IMR-90 (cell line): ENCODE results near the gene ZNF430. TPM values are rescaled to one million over a fixed set of nuclear protein-coding genes. Genes with fewer than 3 reads are reported as not detected.

Experiments used
- ATAC-seq: fragments of 200-7000 bp; cut with Tn5 transposase; 2 replicates; pipeline ENCODE4 v1.9.1; 2020; ENCODE audit warnings: low read depth, mild to moderate bottlenecking, moderate library complexity
- BruUV-seq: library from RNA; stranded (reverse); fragments of 400-500 nt; replicated peaks from 2 replicates; lab custom pipeline; 2021; lab: Mats Ljungman, UMichigan
- CTCF ChIA-PET: fragments of 300-600 bp; formaldehyde crosslinking; extraction: SDS; loops from one replicate; lab custom pipeline; 2021; ENCODE audit warnings: antibody characterized with exemption; lab: Yijun Ruan, JAX
- POLR2A ChIA-PET: fragments of 300-600 bp; sonication (Branson Sonifier 250); formaldehyde crosslinking; loops from one replicate; lab custom pipeline; 2022; ENCODE audit warnings: antibody characterized with exemption; ENCODE audit not compliant: unreplicated experiment; lab: Charles Lee
- DNase-seq: peaks from one replicate; pipeline ENCODE4 v3.0.0; 2013
- H2AFZ ChIP-seq: replicated peaks from 2 replicates; pipeline ENCODE3; 2013; ENCODE audit warnings: low read length, mild to moderate bottlenecking; ENCODE audit not compliant: poor library complexity
- H2AK5ac ChIP-seq: 2 replicates; pipeline ENCODE4 v1.6.1; 2013; ENCODE audit warnings: low read depth, low read length, inconsistent platforms
- H2AK9ac ChIP-seq: replicated peaks from 2 replicates; pipeline ENCODE3; 2013; ENCODE audit warnings: mild to moderate bottlenecking, low read depth, low read length, moderate library complexity; ENCODE audit not compliant: poor library complexity
- H2BK120ac ChIP-seq: 2 replicates; pipeline ENCODE4 v1.6.1; 2013; ENCODE audit warnings: low read depth, low read length, inconsistent platforms
- H2BK15ac ChIP-seq: 3 replicates; pipeline ENCODE4 v1.6.1; 2013; ENCODE audit warnings: low read depth, low read length, inconsistent platforms
- H2BK20ac ChIP-seq: 2 replicates; pipeline ENCODE4 v1.6.1; 2013; ENCODE audit warnings: low read depth, mild to moderate bottlenecking, inconsistent platforms, low read length, moderate library complexity
- H2BK5ac ChIP-seq: 2 replicates; pipeline ENCODE4 v1.6.1; 2013; ENCODE audit warnings: mild to moderate bottlenecking, low read depth, low read length, inconsistent platforms; ENCODE audit not compliant: poor library complexity, severe bottlenecking
- H3K14ac ChIP-seq: replicated peaks from 2 replicates; pipeline ENCODE4 v1.6.1; 2013; ENCODE audit warnings: low read depth, low read length, inconsistent platforms
- H3K18ac ChIP-seq: 2 replicates; pipeline ENCODE4 v1.6.1; 2013; ENCODE audit warnings: low read depth, low read length, control low read depth
- H3K23ac ChIP-seq: 2 replicates; pipeline ENCODE4 v1.6.1; 2013; ENCODE audit warnings: low read depth, low read length, inconsistent platforms
- H3K27ac ChIP-seq: 2 replicates; pipeline ENCODE4 v1.5.1; 2013; ENCODE audit warnings: mild to moderate bottlenecking, control low read depth, low read length; ENCODE audit not compliant: insufficient read depth
- H3K27me3 ChIP-seq: 2 replicates; pipeline ENCODE4 v1.6.1; 2013; ENCODE audit warnings: low read length; ENCODE audit not compliant: control insufficient read depth, insufficient read depth
- H3K36me3 ChIP-seq: 2 replicates; pipeline ENCODE4 v1.6.1; 2013; ENCODE audit warnings: low read length, mixed read lengths; ENCODE audit not compliant: control insufficient read depth, insufficient read depth
- H3K4ac ChIP-seq: 2 replicates; pipeline ENCODE4 v1.6.1; 2013; ENCODE audit warnings: low read depth, low read length, inconsistent platforms
- H3K4me1 ChIP-seq: 2 replicates; pipeline ENCODE4 v1.6.1; 2013; ENCODE audit warnings: low read length, mixed read lengths; ENCODE audit not compliant: control insufficient read depth, insufficient read depth
- H3K4me2 ChIP-seq: 2 replicates; pipeline ENCODE4 v1.6.1; 2013; ENCODE audit warnings: low read depth, mild to moderate bottlenecking, control low read depth, low read length, moderate library complexity
- H3K4me3 ChIP-seq: 2 replicates; pipeline ENCODE4 v1.5.1; 2013; ENCODE audit warnings: low read depth, mild to moderate bottlenecking, control low read depth, low read length, moderate library complexity; ENCODE audit not compliant: insufficient read depth
- H3K56ac ChIP-seq: 2 replicates; pipeline ENCODE4 v1.6.1; 2013; ENCODE audit warnings: low read length, inconsistent platforms; ENCODE audit not compliant: insufficient read depth; ENCODE audit errors: extremely low read depth
- H3K79me1 ChIP-seq, 2 experiments: 2 replicates each; pipeline ENCODE4 v1.6.1; 2013; ENCODE audit warnings: low read length in 2 of 2, inconsistent platforms in 1 of 2, low read depth in 1 of 2
- H3K9ac ChIP-seq: 2 replicates; pipeline ENCODE4 v1.6.1; 2013; ENCODE audit warnings: low read depth, low read length, control low read depth
- H3K9me1 ChIP-seq: 2 replicates; pipeline ENCODE4 v1.6.1; 2013; ENCODE audit warnings: low read length, inconsistent platforms; ENCODE audit not compliant: insufficient read depth
- H3K9me3 ChIP-seq: 2 replicates; pipeline ENCODE4 v1.6.1; 2013; ENCODE audit warnings: low read length; ENCODE audit not compliant: control insufficient read depth, insufficient read depth
- H4K20me1 ChIP-seq: 2 replicates; pipeline ENCODE4 v1.6.1; 2013; ENCODE audit warnings: low read length, inconsistent platforms; ENCODE audit not compliant: insufficient read depth
- H4K5ac ChIP-seq: 2 replicates; pipeline ENCODE4 v1.6.1; 2013; ENCODE audit warnings: mild to moderate bottlenecking, low read depth, low read length, control low read depth
- H4K8ac ChIP-seq, 2 experiments: 2 replicates each; pipeline ENCODE4 v1.6.1; 2013; ENCODE audit warnings: low read depth in 2 of 2, low read length in 2 of 2, control low read depth in 1 of 2, inconsistent platforms in 1 of 2
- H4K91ac ChIP-seq: 2 replicates; pipeline ENCODE4 v1.6.1; 2013; ENCODE audit warnings: low read depth, low read length, inconsistent platforms; ENCODE audit not compliant: insufficient read depth
- BHLHE40 ChIP-seq: fragments of 150-350 bp; IDR thresholded peaks from 2 replicates; pipeline ENCODE4 v1.6.1; 2016; ENCODE audit warnings: mild to moderate bottlenecking, low read depth, low read length
- CEBPB ChIP-seq: IDR thresholded peaks from 2 replicates; pipeline ENCODE4 v1.6.1; 2012; ENCODE audit warnings: low read depth, low read length, improper control_type of control experiment
- CHD1 ChIP-seq: IDR thresholded peaks from 2 replicates; pipeline ENCODE4 v1.6.1; 2012; ENCODE audit warnings: low read depth, low read length, improper control_type of control experiment
- CTCF ChIP-seq: conservative IDR thresholded peaks from 2 replicates; pipeline ENCODE4 v1.5.1; 2012; ENCODE audit warnings: mild to moderate bottlenecking, low read depth, low read length, improper control_type of control experiment
- FOS ChIP-seq: fragments of 150-350 bp; IDR thresholded peaks from 2 replicates; pipeline ENCODE4 v1.6.1; 2016; ENCODE audit warnings: low read depth, low read length
- MAFK ChIP-seq: IDR thresholded peaks from 2 replicates; pipeline ENCODE4 v1.6.1; 2012; ENCODE audit warnings: low read depth, low read length, improper control_type of control experiment
- MAZ ChIP-seq: IDR thresholded peaks from 2 replicates; pipeline ENCODE4 v1.6.1; 2012; ENCODE audit warnings: low read depth, mild to moderate bottlenecking, low read length, improper control_type of control experiment, moderate library complexity, borderline replicate concordance
- MXI1 ChIP-seq: IDR thresholded peaks from 2 replicates; pipeline ENCODE4 v1.6.1; 2012; ENCODE audit warnings: low read depth, mild to moderate bottlenecking, low read length, moderate library complexity, borderline replicate concordance
- NFE2L2 ChIP-seq: fragments of 150-350 bp; IDR thresholded peaks from 2 replicates; pipeline ENCODE4 v1.6.1; 2016; ENCODE audit warnings: low read depth, mild to moderate bottlenecking, low read length
- POLR2A ChIP-seq: IDR thresholded peaks from 2 replicates; pipeline ENCODE4 v1.6.1; 2012; ENCODE audit warnings: mild to moderate bottlenecking, low read depth, low read length
- RAD21 ChIP-seq: IDR thresholded peaks from 2 replicates; pipeline ENCODE4 v1.6.1; 2012; ENCODE audit warnings: low read length, improper control_type of control experiment
- RCOR1 ChIP-seq: IDR thresholded peaks from 2 replicates; pipeline ENCODE4 v1.6.1; 2012; ENCODE audit warnings: mild to moderate bottlenecking, low read length, improper control_type of control experiment; ENCODE audit not compliant: insufficient replicate concordance
- RFX5 ChIP-seq: IDR thresholded peaks from 2 replicates; pipeline ENCODE4 v1.8.0; 2012; ENCODE audit warnings: low read depth, mild to moderate bottlenecking, low read length, moderate library complexity
- SMC3 ChIP-seq: fragments of 150-350 bp; IDR thresholded peaks from 2 replicates; pipeline ENCODE4 v1.6.1; 2016; ENCODE audit warnings: low read depth, mild to moderate bottlenecking, antibody characterized with exemption, low read length, moderate library complexity
- WGBS, 2 experiments: methylation state at CpG; one replicate each; pipeline versions ENCODE4 v1.1.5 to v1.1.7; 2013; ENCODE audit warnings: missing lambda C conversion rate in 2 of 2; ENCODE audit not compliant: insufficient read length in 1 of 2; ENCODE audit errors: extremely low coverage in 2 of 2; 5-methylcytosine and 5-hydroxymethylcytosine counted together
- dilution Hi-C: fragments of 300-500 bp; cut with HindIII; formaldehyde crosslinking; loops from one replicate; pipeline ENCODE4 v1.14.3; 2018; ENCODE audit warnings: low sequenced_read_pairs; ENCODE audit not compliant: unreplicated experiment
- in situ Hi-C: fragments of 300-500 bp; cut with MboI; formaldehyde crosslinking; loops from 3 replicates; pipeline ENCODE4 v1.14.3; 2019; ENCODE audit warnings: low sequenced_read_pairs, inconsistent platforms, mixed read lengths
- intact Hi-C: fragments of 100-400 bp; cut with micrococcal nuclease; formaldehyde crosslinking; loops from 2 replicates; pipeline ENCODE4 v1.10.0; 2022
- polyA plus RNA-seq, 3 experiments: library from polyadenylated mRNA; depleted of rRNA; stranded (reverse); fragments of >200 nt; gene quantifications; 2 replicates each; pipeline ENCODE4 v1.2.3, GENCODE V29; 2012; ENCODE audit warnings: low replicate concordance in 1 of 3
- total RNA-seq: library from RNA; depleted of rRNA; stranded (reverse); fragments of >200 nt; gene quantifications from 2 replicates; pipeline ENCODE4 v1.2.3, GENCODE V29; 2012
- TF ChIP-seq, protein P1 (sequence below): fragments of 150-350 bp; IDR thresholded peaks from 2 replicates; pipeline ENCODE4 v1.6.1; 2016; ENCODE audit warnings: low read depth, mild to moderate bottlenecking, low read length, moderate library complexity, borderline replicate concordance
- TF ChIP-seq, protein P2 (sequence below): fragments of 150-350 bp; IDR thresholded peaks from 2 replicates; pipeline ENCODE4 v1.6.1; 2017; ENCODE audit warnings: mild to moderate bottlenecking, antibody characterized with exemption, low read length, low read depth

Gene ZNF430
- total and polyA plus RNA-seq, 2 of the 4 experiments (the other 2 are of a cell fraction): 5.4 to 8.4 TPM

DNA sequence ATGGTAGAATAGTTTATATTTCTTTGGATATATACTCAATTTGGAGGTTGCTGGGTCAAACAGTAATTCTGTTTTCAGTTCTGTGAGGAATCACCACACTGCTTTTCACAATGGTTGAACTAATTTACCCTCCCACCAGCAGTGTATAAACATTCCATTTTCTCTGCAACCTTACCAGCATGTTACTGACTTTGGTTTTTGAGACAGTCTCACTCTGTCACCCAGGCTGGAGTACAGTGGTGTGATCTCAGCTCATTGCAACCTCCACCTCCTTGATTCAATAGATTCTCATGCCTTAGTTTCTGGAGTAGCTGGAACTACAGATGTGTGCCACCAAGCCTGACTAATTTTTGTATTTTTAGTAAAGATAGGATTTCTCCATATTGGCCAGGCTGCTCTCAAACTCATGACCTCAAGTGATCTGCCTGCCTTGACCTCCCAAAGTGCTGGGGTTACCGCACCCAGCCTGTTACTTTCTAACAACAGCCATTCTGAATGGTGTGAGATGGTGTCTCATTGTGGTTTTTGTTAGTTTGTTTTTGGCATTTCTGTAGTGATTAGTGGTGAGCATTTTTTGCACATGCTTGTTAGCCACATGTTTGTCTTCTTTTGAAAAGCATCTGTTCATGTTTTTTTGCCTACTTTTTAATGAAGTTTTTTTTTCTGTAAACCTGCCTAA is 74.0 kb downstream of the ZNF430 start:
- H3K36me3 ChIP-seq: 0 out of 2 replicates have a peak, but pooled peaks cover 1% of the 10 kb centered on the region
- ChIA-PET POLR2A (no interaction called here), CTCF (interaction anchor here (0.7 kb wide), 1 partner anchor 401 kb away, joined by 3 read pairs; no protein-coding TSS in a partner anchor)
- peaks cover 2% of the 10 kb centered on the region; the same call in 1 of the 2 replicates for H3K4me1 ChIP-seq
- H3K4me3 ChIP-seq: no peak overlapping the region
- no peak overlapping the region for H3K27ac ChIP-seq
- H2BK120ac ChIP-seq: no peak overlapping the region
- H2BK15ac ChIP-seq: no peak overlapping the region
- no peak overlapping the region for H4K91ac ChIP-seq
- H3K27me3 ChIP-seq: no peaks in the 10 kb centered on the region
- in situ Hi-C loops: no loop called here
- BruUV-seq: no TSS peak
- H4K20me1 ChIP-seq: no peaks in the 10 kb centered on the region
- no peak overlapping the region for H4K8ac ChIP-seq
- H3K18ac ChIP-seq: no peak overlapping the region
- H3K9ac ChIP-seq: no peak overlapping the region
- DNase-seq (no peak), ATAC-seq (peak; percentile 52; the same call in 1 of the 2 replicates)
- H2AFZ ChIP-seq: no peak overlapping the region
- dilution Hi-C loops: no loop called here
- no peak overlapping the region for H2BK20ac ChIP-seq
- no peak overlapping the region for H2AK5ac ChIP-seq
- peaks cover 24 to 26% of the 10 kb centered on the region in 2 experiments for H3K79me1 ChIP-seq
- no peak for TF ChIP-seq RAD21
- TF ChIP-seq RCOR1: no peak
- no peak for TF ChIP-seq MAZ
- TF ChIP-seq SMC3: no peak
- no peak for TF ChIP-seq MAFK
- no peak for TF ChIP-seq NFE2L2
- TF ChIP-seq CEBPB: no peak
- TF ChIP-seq, protein P1, sequence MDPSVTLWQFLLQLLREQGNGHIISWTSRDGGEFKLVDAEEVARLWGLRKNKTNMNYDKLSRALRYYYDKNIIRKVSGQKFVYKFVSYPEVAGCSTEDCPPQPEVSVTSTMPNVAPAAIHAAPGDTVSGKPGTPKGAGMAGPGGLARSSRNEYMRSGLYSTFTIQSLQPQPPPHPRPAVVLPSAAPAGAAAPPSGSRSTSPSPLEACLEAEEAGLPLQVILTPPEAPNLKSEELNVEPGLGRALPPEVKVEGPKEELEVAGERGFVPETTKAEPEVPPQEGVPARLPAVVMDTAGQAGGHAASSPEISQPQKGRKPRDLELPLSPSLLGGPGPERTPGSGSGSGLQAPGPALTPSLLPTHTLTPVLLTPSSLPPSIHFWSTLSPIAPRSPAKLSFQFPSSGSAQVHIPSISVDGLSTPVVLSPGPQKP: no peak
- TF ChIP-seq POLR2A: no peak
- TF ChIP-seq BHLHE40: no peak
- TF ChIP-seq CHD1: no peak
- no peak for TF ChIP-seq MXI1
- no peak for TF ChIP-seq CTCF
- TF ChIP-seq FOS: no peak
- TF ChIP-seq RFX5: no peak
- TF ChIP-seq, protein P2, sequence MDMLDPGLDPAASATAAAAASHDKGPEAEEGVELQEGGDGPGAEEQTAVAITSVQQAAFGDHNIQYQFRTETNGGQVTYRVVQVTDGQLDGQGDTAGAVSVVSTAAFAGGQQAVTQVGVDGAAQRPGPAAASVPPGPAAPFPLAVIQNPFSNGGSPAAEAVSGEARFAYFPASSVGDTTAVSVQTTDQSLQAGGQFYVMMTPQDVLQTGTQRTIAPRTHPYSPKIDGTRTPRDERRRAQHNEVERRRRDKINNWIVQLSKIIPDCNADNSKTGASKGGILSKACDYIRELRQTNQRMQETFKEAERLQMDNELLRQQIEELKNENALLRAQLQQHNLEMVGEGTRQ: no peak
- H2AK9ac ChIP-seq: no peak overlapping the region
- no peaks in the 10 kb centered on the region for H3K9me3 ChIP-seq
- no peak overlapping the region for H3K4me2 ChIP-seq
- WGBS, 2 experiments: no CpG with 5 or more reads among the region's 1 CpG
- no peak overlapping the region for H3K4ac ChIP-seq
- no peak overlapping the region for H3K56ac ChIP-seq
- intact Hi-C loops: no loop called here
- no peak overlapping the region for H4K5ac ChIP-seq
- no peak overlapping the region for H3K14ac ChIP-seq
- H2BK5ac ChIP-seq: no peak overlapping the region
- no peak overlapping the region for H3K23ac ChIP-seq
- no peaks in the 10 kb centered on the region for H3K9me1 ChIP-seq
